Mononuclear cell (primary cell): ENCODE results near the gene CUL1. TPM values are rescaled to one million over a fixed set of nuclear protein-coding genes. Genes with fewer than 3 reads are reported as not detected.

Experiments used
- H3K27me3 ChIP-seq: 2 replicates; pipeline ENCODE4 v1.6.0; 2011; ENCODE audit warnings: low read length, control low read depth; ENCODE audit not compliant: insufficient read depth
- H3K4me1 ChIP-seq: 2 replicates; pipeline ENCODE4 v1.5.1; 2011; ENCODE audit warnings: mild to moderate bottlenecking, low read length, control low read depth; ENCODE audit not compliant: insufficient read depth
- H3K4me3 ChIP-seq: 2 replicates; pipeline ENCODE4 v1.5.1; 2011; ENCODE audit warnings: mild to moderate bottlenecking, low read length, moderate library complexity
- H3K9me3 ChIP-seq: 2 replicates; pipeline ENCODE4 v1.5.1; 2011; ENCODE audit warnings: low read depth, mild to moderate bottlenecking, control low read depth, low read length
- total RNA-seq: library from RNA; depleted of rRNA; stranded (reverse); fragments of >200 nt; gene quantifications from one replicate; pipeline ENCODE4 v1.2.3, GENCODE V29; 2012

The CUL1 gene
- total RNA-seq, 1 donor: 35.1 TPM

GRCh38 chr7:148849393-148850098 is 150.8 kb downstream of the CUL1 start:
- H3K9me3 ChIP-seq: no peaks in the 10 kb centered on the region
- peaks cover 9% of the 10 kb centered on the region for H3K4me1 ChIP-seq
- H3K27me3 ChIP-seq: no peaks in the 10 kb centered on the region
- no peak overlapping the region for H3K4me3 ChIP-seq

- Histone ChIP-seq H3K4me1 (peaks cover 9% of the 10 kb centered on the region), H3K27me3 (no peaks in the 10 kb centered on the region), H3K4me3 (no peak overlapping the region)
Observed at GRCh38 chr7:148850564-148850963, 151.9 kb downstream of the CUL1 start.

More at GRCh38 chr7:148850564-148850963, 151.9 kb downstream of the CUL1 start:
- no peaks in the 10 kb centered on the region for H3K9me3 ChIP-seq

Other genes with a start within 250 kb of the CUL1 start
- gene C7orf33, start 108.1 kb upstream of the CUL1 start, total RNA-seq: not detected
- gene EZH2, start 185.4 kb downstream of the CUL1 start, total RNA-seq: 20.4 TPM